Stimulated activated CD4-positive, alpha-beta T cell treated with anti-CD3 and anti-CD28 coated beads, Interleukin-1b, Interleukin-23, amount 100 ng/mL, for 48 hours (primary cell): ENCODE results near the gene PPP1R12C.

Experiments used
- DNase-seq: peaks from one replicate; pipeline ENCODE4 v3.0.0-alpha.2; 2020

The PPP1R12C gene

GRCh38 chr19:55088543-55089341 lies 28.7 kb downstream of the PPP1R12C start:
- DNase-seq, result peak; percentile 81

- DNase-seq, result no peak
These were observed 29.4 kb downstream of the PPP1R12C start for GRCh38 chr19:55088021-55088451.

DNA sequence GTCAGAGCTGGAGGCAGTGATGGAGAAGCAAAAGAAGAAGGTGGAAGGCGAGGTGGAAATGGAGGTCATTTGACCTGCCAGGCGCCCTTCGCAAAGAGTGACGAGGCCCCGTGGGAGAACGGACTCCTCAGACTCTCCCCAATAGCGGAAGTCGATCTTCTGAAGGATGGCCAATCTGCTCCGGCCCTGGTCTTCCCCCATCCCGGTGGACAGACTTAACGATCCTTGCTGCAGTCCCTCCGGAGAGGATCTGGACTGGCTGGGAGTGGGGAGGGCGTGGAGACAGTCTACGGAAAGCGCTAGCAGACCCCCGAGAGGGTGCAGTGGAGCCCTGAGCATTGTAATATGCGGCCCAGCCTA lies 29.9 kb downstream of the PPP1R12C start:
- DNase-seq, result no peak

DNA sequence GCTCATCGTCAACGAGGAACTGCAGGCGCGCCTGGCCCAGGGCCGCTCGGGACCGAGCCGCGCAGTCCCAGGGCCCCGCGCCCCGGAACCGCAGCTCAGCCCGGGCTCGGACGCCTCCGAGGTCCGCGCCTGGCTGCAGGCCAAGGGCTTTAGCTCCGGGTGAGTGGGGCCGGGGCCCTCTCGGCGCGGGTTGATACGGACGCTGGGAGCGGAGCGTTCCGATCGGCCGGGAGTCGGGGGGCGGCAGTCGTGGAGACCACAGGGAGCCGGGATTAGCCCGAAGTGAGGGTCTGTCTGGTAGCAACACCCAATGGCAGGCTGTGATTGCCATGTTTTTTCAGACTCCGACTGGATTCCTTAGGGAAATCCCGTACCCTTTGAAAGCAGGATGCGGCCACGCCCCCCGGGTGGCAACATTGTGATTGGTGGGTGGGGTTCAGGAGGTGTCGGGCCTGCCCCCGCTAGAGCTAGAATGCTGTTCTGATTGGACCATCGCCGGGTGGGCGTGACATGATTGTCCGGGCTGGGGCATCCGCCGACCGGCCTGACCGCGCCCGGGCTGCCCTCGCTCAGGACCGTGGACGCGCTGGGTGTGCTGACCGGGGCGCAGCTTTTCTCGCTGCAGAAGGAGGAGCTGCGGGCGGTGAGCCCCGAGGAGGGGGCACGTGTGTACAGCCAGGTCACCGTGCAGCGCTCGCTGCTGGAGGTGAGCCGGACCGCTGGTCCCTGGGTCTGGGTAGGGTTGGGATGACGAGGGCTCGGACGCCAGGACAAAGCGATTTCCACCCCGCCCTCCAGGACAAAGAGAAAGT lies 30.5 kb downstream of the PPP1R12C start:
- DNase-seq, result peak; percentile 53

DNA sequence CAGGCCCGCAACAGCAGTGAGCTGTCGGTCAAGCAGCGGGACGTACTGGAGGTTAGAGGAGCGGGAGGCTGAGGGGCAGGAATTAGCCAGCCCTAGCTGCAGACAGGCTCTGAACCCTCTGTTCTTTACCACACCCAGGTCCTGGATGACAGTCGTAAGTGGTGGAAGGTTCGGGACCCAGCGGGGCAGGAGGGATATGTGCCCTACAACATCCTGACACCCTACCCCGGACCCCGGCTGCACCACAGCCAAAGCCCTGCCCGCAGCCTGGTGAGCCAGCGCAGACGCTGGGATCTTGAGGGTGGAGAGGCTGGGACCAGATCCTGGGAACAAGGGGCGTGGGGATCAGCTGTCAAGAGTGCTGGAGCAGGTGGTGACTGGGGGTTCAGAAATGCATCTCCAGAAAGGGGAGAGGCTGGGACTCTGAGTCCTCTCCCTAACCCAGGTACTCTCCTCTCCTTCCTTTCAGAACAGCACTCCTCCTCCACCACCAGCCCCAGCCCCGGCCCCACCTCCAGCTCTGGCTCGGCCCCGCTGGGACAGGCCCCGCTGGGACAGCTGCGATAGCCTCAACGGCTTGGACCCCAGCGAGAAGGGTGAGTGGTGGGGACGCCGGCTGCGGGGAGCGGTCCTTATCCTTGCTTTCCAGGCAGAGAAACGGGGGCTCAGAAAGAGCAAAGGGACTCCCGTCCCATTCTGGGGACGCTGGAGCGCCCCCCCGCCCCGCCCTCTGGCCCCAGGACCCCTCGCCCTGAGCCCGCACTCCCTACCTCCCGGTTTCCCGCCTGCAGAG lies 31.3 kb downstream of the PPP1R12C start:
- no peak for DNase-seq

GRCh38 chr19:55084416-55084815 lies 33.0 kb downstream of the PPP1R12C start:
- DNase-seq, result no peak

DNA sequence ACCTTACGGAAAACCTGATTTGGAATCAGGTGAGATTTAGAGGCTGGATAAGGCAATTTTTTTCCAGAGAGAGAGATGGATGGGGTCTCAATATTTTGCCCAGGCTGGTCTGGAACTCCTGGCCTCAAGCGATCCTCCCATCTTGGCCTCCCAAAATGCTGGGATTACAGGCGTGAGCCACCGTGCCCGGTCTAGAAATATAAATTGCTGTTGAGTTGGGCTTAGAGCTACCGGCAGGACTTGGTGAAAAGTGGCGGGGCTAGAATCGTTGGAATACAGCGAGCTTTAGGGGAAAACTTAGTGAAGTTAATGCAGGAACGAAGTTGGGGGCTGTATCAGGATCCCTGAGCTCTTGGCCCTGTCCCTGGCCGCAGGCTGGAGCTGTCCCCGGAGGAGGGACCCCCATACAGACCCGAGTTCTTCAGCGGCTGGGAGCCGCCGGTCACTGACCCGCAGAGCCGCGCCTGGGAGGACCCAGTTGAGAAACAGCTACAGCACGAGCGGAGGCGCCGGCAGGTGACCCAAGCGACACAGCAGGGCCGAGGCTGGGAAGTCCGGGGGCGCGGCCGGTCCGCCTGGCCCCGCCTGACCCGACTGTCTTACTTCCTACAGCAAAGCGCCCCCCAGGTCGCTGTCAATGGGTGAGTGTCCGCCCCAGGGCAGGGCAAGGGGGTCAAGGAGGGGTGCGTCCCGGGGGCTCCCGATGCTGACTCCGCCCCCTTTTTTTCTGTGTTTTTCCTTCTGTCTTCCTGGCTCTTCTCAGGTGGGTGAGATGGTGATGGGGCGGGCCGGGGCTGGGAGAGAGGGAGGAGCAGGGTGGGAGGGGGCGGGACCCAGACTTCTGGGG lies 34.2 kb downstream of the PPP1R12C start:
- DNase-seq, result no peak

- peak; percentile 69 for DNase-seq
These were observed 35.2 kb downstream of the PPP1R12C start for GRCh38 chr19:55082020-55082851.

- no peak for DNase-seq
These were observed 35.7 kb downstream of the PPP1R12C start for GRCh38 chr19:55081770-55082019.

DNA sequence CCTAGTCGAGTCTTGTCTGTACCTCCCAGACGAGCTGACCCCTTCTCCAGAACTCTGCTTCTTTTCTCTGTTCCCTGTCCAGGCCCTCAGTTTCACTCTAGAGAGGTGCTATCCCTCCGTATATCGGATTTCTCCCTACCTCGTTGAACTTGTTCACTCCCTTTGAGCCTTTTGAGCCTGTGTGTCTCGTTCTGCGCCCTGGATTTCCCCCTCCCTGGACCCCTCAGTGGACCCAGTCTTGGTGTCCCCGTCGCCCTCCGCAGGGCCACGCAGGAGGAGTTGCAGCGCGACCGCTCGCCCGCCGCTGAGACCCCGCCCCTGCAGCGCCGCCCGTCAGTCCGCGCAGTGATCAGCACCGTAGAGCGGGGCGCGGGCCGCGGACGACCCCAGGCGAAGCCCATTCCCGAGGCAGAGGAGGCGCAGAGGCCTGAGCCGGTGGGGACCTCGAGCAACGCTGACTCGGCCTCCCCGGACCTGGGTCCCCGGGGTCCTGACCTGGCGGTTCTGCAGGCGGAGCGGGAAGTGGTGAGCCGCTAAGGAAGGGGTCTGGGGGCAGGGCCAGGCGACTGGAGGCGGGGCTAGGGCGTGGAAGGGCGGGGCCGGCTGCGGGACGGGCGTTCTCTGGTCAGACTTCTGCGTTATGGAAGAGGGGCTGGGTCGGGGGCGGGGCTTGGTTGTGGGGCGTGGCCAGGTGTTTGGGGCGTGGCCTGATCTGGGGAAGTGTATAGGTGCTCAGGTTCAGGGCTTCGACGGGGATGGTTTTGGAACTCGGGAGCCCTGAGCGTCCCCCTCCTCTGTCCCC lies 36.3 kb downstream of the PPP1R12C start:
- DNase-seq, result peak; percentile 92

DNA sequence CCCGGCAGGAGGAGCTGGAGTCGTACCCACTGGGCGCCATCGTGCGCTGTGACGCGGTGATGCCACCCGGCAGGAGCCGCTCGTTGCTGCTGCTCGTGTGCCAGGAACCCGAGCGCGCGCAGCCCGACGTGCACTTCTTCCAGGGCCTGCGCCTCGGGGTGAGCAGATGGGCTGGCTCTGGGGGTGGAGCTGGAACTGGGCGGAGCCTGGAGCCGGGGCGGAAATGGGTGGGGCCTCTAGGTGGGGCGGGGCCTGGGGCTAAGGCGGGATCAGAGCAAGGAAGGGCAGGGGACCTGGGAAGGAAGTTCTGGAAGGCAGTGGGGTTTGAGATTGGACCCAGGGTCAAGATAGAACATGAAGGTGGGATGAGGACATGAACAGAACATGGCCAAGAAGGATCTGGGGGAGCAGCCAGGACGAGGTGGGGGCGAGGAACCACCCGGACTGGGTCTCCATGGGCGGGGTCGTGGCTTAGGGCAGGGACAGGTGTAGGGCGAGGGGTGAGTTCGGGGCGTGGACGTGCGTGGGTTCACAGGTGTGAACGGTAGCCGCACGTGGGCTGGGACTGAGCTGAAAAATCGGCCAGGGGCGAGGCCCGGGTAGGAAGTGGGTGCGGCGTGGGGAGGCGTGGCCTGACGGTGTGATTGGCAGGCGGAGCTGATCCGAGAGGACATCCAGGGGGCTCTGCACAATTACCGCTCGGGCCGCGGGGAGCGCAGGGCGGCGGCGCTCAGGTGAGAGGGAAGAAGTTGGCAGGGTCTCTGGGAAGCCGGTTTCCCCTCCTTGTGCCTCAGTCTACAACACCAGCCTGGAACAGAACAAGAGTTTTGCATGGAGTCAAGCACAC lies 37.1 kb downstream of the PPP1R12C start:
- DNase-seq, result peak; percentile 80

- no peak for DNase-seq
These were observed 37.9 kb downstream of the PPP1R12C start for GRCh38 chr19:55079400-55080038.

DNA sequence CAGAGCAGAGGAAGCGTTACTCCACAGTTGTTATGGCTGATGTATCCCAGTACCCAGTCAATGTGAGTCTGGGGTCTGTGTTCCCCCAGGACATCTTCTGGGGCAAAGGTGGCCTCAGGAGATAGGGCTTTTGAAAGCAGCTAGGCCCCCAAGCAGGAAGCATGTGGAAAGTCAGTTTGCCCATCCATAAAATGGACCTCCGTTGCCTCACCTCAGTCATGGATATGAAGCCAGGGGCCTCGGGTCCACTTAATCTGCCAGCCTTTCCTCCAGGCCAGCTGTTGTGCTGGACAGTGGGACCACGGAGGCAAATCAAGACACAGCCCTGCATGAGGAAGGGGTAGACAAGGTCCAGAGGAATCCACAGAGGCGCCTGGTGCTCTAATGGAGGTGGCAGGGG lies 38.4 kb downstream of the PPP1R12C start:
- no peak for DNase-seq

DNA sequence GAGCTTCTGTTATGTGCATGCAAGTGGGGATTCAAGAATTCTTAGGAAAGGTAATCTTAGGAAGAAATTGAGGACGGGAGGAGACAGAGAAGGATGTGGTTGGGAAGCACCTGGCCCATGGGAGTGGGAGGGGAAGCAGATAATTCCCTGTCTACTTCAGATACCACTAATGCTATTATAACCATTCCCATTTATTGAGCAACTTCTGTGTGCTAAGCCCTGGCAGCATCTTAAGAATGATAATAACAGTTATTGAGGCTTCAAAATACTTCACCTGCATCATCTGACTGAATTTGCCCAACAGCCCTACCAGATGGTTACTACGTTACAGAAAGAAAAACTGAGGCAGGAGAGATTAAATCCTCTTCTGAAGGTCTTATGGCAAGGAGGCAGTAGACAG lies 40.3 kb downstream of the PPP1R12C start:
- DNase-seq, result no peak

- no peak for DNase-seq
These were observed 41.1 kb downstream of the PPP1R12C start for GRCh38 chr19:55076321-55076720.

GRCh38 chr19:55075371-55075998 lies 42.0 kb downstream of the PPP1R12C start, which contains the start of gene EPS8L1:
TSS of gene EPS8L1 (plus strand) at chr19:55075869. CDS start at chr19:55076445, 576 bp downstream.
- no peak for DNase-seq

GRCh38 chr19:55071913-55072312 lies 45.5 kb downstream of the PPP1R12C start:
- DNase-seq, result no peak

- DNase-seq, result no peak
These were observed 46.3 kb downstream of the PPP1R12C start for GRCh38 chr19:55071129-55071502.
